GM21717 (cell line): ENCODE measurements around the gene FGFRL1.

ENCODE experiments used
- ATAC-seq: cut with Tn5 transposase; IDR thresholded peaks from one replicate; pipeline ENCODE4 v1.9.1; 2021; ENCODE audit warnings: mild to moderate bottlenecking, moderate library complexity; ENCODE audit not compliant: unreplicated experiment

FGFRL1 gene

DNA sequence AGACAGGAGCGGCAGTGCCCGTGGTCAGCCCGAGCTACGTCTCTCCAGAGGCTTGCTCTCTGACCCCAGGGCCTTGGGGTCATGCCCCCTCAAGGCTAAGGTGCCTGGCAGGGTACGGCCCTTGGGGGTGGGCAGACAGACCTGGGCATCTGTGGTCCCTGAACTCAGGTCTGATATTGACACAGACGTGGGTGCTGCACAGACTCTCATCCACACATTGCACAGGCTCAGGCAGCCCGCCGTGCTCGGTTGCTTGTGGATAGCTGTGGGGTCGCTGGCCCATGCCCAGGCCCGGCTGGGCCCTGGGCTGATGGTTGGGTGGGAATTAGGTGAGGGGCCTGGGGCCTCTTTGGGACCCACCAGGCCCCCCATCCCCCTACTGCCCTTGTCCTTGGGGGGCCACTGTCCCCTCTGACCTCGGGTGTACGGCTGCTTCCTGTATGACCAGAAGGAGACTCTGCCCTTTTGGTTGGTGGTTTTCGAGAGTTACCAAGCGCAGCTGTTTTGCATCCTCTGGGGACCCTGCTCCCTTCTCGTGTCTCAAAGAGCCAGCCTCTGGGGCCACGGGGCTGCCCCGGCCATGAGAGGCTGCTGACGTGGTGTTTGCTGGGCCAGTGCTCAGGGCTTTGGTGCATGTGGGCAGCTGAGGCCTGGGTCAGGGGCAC, 10.1 kb downstream of the FGFRL1 start:
- no peak for ATAC-seq

GRCh38 chr4:1022051-1022738, 10.8 kb downstream of the FGFRL1 start:
- ATAC-seq, result no peak

- no peak for ATAC-seq
Measured at GRCh38 chr4:1022739-1023066, 11.3 kb downstream of the FGFRL1 start.

GRCh38 chr4:1023075-1023640, 11.7 kb downstream of the FGFRL1 start:
- no peak for ATAC-seq

DNA sequence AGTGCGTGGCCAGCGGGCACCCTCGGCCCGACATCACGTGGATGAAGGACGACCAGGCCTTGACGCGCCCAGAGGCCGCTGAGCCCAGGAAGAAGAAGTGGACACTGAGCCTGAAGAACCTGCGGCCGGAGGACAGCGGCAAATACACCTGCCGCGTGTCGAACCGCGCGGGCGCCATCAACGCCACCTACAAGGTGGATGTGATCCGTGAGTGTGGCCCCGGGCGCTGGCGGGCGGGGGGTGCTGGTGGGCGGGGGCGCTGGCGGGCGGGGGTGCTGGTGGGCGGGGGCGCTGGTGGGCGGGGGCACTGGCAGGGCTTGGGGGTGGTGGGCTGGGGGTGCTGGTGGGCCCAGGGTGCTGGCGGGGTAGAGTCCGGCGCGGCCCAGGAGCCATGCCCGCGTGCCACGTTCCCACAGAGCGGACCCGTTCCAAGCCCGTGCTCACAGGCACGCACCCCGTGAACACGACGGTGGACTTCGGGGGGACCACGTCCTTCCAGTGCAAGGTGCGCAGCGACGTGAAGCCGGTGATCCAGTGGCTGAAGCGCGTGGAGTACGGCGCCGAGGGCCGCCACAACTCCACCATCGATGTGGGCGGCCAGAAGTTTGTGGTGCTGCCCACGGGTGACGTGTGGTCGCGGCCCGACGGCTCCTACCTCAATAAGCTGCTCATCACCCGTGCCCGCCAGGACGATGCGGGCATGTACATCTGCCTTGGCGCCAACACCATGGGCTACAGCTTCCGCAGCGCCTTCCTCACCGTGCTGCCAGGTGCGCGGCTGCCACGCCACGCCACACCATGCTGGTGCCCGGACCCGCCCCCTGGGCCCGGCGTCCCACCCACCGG, 12.7 kb downstream of the FGFRL1 start:
- no peak for ATAC-seq

- no peak for ATAC-seq
Measured at GRCh38 chr4:1024882-1025545, 13.6 kb downstream of the FGFRL1 start.

DNA sequence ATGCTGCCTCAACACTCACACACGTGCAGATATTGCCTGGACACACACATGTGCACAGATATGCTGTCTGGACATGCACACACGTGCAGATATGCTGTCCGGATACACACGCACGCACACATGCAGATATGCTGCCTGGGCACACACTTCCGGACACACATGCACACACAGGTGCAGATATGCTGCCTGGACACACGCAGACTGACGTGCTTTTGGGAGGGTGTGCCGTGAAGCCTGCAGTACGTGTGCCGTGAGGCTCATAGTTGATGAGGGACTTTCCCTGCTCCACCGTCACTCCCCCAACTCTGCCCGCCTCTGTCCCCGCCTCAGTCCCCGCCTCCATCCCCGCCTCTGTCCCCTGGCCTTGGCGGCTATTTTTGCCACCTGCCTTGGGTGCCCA, 14.7 kb downstream of the FGFRL1 start:
- no peak for ATAC-seq

- ATAC-seq, result no peak
Measured at GRCh38 chr4:1027219-1027914, 15.9 kb downstream of the FGFRL1 start.

DNA sequence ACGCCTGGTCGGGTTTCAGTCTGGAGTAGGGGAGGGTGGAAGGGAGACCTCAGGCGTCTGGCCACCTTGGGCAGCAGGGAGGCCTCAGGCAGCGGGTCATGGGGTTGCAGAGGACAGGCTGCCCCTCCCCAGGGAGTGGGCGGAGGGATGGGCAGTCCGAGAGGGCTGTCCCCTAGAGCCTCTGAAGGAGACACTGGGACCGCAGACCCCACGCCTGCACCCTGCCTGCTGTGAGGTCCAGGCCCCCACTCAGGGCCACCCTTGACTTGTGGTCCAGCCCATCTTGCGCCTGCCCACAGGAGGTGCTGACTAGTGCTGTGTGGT, 16.5 kb downstream of the FGFRL1 start:
- no peak for ATAC-seq

DNA sequence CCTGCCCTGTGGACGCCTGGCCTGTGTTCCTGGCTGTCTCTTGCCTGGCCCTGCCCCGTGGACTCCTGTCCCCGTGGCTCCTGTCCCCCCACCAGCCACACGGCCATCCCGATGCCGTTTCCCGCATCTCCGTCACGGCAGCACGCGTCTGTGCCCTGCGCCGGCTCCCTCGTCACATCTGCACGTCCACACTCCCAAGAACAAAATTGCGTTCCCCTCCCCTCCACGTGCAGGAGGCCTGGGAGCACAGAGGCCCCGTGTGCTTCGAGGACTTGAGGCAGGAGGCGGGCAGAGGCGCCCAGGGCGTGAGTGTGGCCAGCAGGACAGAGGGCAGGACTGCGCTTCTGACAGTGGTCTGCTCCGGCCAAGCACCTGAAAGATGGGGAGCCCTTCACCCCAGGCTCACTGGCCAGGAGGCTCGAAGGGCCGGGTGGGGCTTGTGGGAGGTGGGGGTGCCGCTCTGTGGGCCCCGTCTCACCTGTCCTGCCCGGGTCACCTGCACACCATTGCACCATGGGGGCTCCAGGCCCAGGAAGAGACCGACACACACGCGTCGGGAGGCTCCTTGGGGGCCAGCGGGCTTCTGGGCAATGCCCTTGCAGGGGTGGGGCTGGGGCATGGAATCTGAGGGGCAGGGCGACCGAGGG, 17.3 kb downstream of the FGFRL1 start:
- no peak for ATAC-seq

GRCh38 chr4:1029529-1029928, 18.1 kb downstream of the FGFRL1 start:
- ATAC-seq, result no peak

DNA sequence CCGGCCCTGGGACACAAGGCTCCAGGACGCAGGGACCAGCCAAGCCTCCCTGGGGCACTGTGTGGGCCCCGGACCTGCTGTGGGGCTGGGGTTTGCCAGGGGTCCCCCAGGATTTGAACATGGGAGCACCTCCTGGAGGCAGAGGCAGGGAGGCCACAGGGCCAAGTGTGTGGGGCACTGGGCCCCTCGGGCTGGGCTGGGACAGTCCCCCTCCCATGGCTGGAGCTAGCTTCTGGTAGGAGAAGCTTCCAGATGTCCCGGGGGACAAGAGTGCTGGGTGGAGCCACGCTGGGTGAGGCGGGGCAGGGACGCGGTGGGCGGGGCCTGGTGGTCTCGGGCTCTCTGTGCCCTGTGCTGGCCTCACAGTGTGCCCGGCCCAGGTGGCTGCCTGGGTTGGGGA, 18.6 kb downstream of the FGFRL1 start:
- no peak for ATAC-seq

GRCh38 chr4:1030559-1030958, 19.1 kb downstream of the FGFRL1 start:
- no peak for ATAC-seq

GRCh38 chr4:1031346-1031745, 19.9 kb downstream of the FGFRL1 start:
- no peak for ATAC-seq

- no peak for ATAC-seq
Measured at GRCh38 chr4:1031956-1032795, 20.8 kb downstream of the FGFRL1 start.

DNA sequence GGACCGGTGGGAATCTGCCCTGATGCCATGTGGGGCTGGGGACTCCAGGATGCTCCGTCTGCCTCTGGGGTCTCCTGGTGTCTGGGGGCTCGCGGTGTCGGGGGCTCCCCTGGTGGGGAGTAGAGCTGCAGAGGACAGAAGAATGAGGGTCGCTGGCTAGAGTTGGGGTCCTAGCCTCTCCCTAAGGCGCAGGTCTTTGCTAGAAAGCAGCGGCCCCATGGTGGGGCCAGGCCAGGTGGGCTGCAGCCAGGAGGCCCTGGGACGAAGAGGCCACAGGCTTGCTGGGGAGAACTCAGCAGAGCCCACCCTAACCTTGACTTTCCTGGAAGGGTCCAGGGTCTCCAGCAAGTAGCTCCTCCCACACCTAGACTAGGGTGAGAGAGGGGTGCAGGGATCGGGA, 21.4 kb downstream of the FGFRL1 start:
- ATAC-seq, result no peak

GRCh38 chr4:1033840-1034551, 22.6 kb downstream of the FGFRL1 start:
- no peak for ATAC-seq

DNA sequence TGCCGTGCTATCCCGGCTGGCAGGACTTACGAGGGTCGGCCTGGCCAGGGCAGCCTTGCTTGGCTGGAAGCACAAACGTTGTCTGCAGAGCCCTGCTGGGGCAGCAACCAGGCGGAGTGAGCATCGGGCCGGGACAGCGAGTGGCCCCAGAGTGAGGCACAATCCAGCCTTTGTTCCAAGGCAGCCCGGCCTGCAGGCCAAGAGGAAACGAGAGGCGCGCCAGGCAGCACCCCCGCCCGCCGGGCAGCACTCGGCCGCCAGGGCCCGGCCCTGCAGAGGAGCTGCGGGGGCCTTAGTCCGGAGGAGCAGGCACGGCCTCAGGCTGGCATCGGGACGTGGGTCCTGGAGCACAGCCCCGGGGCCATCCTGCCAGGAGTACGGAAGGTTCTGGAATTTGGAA, 24.1 kb downstream of the FGFRL1 start:
- no peak for ATAC-seq

DNA sequence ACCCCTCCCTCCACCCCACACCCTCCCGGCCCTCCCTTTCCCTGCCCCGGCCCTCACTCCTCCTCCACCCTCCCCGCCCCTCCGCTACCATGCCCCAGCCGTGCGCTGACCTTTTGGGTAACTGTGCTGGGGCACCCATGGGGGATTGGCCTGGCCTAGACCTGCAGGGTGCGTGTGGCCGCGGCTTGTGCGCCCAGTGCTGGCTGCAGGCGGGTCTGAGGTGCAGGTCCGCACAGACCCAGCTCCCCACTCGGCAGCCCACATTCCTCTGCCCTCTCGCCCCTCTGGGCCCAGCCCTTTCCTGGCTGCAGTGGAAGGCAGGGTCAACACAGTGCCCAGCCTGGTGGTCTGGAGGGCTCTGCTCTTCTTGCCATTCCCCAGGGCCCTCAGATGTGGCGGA, 24.7 kb downstream of the FGFRL1 start:
- ATAC-seq, result no peak
